Stomach (tissue), 4 donors: Measurements from ENCODE around the gene RABGEF1.
"Not testable (repeated sequence)": the region's sequence is repeated elsewhere in the genome, so short reads cannot be mapped to it uniquely, and the experiment has no call there.

Experiments
- CTCF ChIP-seq, 7 experiments: fragments of 450-650 bp in 4 of 7; fragments of 200-600 bp in 3 of 7; sonication (generic) in 3 of 7; IDR thresholded peaks; one replicate each; pipeline ENCODE4 v1.5.1; 2016 to 2019; ENCODE audit warnings: antibody characterized with exemption in 7 of 7, control low read depth in 2 of 7, mild to moderate bottlenecking in 1 of 7
- POLR2A ChIP-seq, 4 donors: fragments of 450-650 bp; IDR thresholded peaks; one replicate each; pipeline ENCODE4 v1.6.1; 2016; ENCODE audit warnings: antibody characterized with exemption in 4 of 4, control low read depth in 2 of 4, mild to moderate bottlenecking in 1 of 4, moderate library complexity in 1 of 4

GRCh38 chr7:66817208-66817795 is 76.8 kb downstream of the RABGEF1 start:
- not testable (repeated sequence) for TF ChIP-seq CTCF, POLR2A (IDR thresholded peaks at IDR 0.05)
